ENCODE results near the gene ANO9.

Gene ANO9

DNA sequence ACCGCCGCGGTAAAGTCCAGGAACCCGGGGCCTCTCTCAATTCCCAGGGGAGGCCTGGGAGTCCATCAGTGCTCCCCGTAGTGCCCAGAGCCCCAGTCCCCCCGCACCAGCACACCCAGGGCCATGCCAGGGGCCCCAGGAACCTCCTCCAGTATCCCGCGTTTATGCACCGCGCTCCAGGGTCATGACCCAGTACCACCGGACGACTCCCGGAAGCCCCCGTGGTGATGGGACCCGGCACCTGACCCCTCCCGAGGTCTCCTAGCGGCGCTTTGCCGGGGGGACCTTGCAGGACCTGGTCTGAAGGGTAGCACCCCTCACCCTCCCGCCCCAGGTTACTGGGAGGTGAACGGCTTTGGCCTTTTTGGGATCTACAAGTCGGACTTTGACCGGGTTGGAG lies 61.3 kb downstream of the ANO9 start:
- DNase-seq = no peak

DNA sequence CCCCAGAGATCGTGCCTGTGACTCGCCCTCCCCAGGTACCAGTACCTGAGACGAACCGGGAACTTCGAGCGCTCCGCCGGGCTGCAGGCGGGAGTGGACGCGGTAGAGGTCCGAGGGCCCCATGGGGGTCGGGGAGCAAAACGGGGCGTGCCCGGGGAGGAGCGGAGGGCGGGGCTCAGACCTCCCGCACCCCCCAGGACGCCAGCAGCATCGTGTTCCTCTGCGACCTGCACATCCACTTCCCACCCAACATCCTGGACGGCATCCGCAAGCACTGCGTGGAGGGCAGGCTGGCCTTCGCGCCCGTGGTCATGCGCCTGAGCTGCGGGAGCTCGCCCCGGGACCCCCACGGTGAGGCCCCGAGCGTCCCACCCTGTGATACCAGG lies 61.7 kb downstream of the ANO9 start:
- DNase-seq = no peak

DNA sequence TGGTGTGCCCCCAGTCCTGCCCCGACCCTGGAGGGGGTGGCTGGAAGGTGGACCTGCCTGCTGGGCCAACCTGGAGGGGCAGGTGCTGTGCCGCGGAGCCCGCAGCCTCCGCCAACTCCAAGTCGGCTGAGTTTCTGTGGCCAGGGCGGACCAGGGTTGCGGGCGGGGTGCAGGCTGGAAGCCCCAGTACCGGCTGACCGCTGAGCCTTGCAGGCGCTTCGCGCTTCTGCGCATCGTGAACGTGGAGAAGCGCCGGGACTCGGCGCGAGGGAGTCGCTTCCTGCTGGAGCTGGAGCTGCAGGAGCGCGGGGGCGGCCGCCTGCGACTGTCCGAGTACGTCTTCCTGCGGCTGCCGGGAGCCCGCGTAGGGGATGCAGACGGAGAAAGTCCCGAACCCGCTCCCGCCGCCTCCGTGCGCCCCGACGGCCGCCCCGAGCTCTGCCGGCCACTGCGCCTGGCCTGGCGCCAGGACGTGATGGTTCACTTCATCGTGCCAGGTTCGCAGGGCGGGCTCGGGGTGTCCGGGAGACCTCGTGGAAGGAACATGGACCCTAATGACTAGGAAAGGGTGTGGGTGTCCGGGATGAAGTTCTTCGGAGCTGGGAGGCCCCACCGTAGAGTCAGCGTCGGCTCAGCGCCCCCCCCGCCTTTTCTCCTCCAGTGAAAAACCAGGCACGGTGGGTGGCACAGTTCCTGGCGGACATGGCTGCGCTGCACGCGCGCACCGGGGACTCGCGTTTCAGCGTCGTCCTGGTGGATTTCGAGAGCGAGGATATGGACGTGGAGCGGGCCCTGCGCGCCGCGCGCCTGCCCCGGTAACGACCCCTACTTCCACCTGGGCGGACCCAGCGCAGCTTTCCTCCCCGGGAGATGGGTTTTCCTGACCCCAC lies 62.4 kb downstream of the ANO9 start:
- no peak for DNase-seq

DNA sequence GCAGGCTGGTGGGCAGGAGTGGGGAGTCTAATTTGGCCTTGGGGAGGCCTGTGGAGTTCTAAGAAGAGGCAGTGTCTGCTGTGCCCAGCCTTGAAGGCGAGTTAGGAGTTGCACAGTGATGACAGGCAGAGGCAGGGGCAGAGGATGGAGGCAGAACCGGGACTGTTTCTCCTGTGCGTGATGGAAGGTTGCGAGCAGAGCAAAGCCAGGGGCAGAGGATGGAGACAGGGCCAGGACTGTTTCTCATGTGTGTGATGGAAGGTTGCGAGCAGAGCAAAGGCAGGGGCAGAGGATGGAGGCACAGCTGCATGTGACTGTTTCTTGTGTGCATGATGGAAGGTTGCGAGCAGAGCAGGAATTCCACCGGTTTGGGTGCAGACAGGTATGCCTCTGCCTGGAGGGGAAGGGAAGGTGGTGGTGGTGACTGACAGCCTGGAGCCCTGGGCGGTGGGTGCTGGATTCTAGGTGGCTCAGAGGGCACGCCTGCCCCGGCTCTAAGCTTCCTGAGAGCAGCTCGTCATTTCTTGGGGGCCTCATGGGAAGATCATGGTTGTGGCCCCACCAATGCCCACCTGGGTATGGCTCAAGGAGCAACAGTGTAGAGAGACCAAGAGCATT lies 63.8 kb downstream of the ANO9 start:
- DNase-seq = no peak

DNA sequence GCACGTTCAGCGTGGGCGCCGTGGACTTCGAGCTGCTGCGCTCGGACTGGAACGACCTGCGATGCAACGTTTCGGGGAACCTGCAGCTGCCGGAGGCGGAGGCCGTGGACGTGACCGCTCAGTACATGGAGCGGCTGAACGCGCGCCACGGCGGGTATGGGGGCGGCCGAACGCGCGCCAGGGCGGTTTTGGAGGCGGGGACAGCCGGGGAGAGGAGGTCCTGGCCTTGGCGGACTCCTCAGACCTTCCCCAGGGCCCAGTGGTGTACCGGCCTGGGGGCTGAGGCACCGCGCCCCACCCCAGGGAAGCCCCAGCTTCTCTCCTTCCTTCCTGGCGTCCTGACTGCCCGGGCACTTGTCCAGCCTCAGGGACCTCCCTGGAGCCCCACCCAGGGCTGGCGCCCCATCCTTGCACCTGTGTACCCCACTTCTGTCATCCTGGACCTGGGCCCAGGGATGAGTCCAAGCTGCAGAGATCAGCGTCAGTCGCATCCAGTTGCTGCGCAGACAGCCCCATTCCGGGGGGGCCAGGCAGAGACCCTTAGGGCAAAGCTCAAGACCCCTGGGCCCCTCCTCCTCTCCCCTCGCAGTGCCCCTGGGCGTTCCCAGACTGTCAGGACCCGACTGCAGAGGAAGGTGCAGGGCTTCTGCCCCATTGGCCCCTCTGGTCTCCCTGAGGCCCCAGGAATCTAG lies 64.5 kb downstream of the ANO9 start:
- no peak for DNase-seq

DNA sequence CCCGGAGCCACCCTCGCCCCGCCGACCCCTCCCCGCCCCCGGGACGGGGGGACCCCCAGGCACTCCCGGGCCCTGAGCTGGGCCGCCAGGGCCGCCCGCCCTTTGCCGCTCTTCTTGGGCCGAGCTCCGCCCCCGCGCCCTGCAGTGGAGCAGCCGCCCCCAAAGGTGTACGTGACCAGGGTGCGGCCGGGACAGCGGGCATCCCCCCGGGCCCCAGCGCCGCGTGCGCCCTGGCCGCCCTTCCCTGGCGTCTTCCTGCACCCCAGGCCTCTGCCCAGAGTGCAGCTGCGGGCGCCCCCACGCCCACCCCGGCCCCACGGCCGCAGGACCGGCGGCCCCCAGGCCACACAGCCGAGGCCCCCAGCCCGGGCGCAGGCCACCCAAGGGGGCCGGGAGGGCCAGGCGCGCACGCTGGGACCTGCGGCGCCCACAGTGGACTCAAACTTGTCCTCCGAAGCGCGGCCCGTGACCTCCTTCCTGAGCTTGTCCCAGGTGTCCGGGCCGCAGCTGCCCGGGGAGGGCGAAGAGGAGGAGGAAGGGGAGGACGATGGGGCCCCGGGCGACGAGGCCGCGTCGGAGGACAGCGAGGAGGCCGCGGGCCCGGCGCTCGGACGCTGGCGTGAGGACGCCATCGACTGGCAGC lies 65.2 kb downstream of the ANO9 start:
- DNase-seq = no peak

DNA sequence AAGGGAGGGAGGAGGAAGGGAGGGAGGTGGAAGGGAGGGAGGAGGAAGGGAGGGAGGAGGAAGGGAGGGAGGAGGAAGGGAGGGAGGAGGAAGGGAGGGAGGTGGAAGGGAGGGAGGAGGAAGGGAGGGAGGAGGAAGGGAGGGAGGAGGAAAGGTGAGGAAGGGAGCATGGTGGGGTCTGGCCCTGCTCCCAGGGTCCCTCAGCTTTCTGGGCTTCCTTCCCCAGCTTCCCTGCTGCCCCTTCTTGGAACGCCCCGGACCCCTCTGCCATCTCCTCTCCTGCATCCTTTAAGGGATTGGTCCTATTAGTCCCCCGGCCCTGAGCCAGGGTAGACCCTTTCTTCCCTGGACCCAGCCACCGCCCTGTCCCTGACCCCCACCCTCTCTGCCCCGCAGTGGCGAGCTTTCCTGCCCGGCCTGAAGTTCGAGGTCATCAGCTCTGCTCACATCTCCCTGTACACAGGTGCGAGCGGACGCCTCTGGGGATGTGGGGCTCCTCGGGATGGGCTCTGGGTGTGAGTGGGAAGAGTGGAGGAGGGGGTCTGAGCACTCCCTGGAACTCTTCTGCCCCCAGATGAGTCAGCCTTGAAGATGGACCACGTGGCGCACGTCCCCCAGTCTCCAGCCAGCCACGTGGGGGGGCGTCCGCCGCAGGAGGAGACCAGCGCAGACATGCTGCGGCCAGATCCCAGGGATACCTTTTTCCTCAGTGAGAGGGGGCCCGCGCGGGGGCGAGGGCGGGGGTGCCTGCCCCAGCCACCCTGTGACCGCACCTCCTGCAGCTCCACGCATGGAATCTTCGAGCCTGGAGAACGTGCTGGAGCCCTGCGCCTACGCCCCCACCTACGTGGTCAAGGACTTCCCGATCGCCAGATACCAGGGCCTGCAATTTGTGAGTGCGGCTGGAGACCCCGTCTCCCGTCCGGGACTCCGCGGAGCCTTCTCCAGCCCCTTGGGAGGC lies 66.5 kb downstream of the ANO9 start:
- no peak for DNase-seq

DNA sequence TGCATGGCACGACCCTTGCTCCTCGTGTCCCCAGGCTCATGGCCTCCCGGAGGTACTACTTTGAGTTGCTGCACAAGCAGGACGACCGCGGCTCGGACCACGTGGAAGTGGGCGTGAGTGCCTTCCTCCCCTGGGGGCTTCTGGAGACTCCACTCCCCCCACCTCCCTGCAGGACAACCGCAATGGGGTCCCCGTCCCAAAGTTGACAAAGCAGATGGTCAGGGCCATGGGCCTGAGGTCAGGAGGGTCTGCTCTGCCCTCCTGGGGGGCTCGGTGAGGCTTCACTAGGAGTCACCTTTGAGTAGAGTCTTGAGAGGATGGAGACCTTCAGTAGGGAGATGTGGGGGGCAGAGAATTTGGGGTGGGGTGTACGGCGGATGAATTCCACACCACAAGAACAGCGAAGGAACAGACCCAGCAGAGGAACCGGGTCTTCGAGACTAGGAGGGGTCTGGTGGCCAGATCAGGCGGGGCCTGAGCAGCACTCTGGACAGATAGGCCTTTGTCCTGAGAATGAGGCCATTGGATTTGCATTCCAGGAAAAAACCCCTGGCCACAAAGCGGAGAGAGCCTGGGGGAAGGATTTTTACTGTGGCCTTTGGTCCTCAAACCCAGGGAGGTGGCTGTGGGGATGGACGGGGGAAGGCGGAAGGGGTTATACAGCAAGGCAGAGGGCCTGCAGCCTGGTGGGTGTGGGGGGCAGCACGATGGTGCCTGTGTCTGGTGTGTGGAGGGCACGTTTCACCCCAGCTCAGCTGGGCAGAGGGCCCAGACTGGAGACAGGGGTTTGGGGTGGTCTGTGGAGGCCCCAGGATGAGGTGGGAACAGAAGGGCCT lies 67.9 kb downstream of the ANO9 start:
- DNase-seq = no peak

DNA sequence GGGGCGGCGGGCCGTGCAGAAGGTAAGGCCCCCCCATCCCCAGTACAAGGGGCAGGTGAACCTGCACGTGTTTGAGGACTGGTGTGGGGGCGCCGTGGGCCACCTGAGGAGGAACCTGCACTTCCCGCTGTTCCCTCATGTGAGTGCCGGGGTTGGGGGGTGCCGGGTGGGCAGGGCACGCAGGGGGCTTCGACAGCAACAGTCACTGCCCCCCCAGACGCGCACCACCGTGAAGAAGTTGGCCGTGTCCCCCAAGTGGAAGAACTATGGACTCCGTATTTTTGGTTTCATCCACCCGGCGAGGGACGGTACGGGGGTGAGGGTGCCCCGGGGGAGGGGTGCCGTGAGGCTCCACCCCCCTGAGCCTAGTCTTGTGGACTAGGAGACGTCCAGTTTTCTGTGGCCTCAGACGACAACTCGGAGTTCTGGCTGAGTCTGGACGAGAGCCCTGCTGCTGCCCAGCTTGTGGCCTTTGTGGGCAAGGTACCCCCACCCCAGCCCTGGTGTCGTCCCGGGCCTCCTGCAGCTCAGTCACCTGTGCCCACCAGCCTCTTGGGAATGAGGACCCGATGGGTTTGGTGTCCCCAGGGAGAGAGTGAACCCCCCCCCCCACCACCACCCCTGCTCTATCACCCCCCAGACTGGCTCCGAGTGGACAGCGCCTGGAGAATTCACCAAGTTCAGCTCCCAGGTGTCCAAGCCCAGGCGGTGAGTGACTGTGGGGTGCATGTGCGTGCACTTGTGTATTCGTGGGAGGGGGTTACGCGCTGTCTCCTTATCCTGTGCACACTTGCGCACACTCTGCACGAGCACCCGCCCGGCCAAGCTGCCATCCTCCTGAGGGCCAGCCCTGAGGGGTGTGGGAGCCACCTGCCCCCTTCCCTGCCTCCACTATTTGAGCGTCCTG lies 68.7 kb downstream of the ANO9 start:
- no peak for DNase-seq

DNA sequence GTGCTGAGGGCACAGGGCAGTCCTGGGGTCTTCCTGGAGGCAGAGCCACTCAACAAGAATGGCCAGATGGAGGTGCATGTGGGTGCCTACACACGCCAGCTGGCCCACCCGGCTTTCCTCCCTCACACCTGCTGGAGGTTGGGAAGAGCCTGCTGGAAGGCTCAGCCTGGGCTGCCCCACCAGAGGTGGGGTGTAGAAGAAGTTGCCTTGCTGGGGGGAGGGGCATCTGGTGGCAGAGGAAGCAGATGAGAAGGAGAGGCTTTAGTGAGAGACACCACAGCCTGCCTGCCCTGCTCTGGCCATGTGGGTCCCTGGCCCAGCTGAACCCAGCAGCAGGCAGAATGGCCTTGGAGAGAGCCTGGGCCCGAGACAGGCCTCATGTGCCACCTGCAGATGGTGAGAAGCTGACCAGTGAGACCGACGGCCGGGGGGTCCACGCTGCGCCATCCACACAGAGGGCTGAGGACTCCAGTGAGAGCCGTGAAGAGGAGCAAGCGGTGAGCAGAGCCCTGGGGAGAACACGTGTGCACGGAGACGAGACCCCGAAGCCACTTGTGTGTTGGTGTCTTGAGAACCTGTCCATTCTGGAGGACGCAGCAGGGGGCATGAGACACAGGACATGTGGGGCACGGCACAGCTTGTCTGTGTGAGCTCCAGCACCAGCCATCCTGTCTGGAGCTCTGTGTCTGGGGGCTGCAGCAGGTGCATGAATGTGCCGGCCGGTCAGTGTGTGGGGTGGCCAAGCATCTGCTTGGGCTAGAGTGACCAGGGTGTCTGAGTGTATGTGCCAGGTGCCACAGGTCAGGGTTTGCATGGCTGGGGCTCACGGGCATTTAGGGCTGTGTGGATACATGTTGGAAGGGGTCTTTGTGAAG lies 69.9 kb downstream of the ANO9 start:
- no peak for DNase-seq

DNA sequence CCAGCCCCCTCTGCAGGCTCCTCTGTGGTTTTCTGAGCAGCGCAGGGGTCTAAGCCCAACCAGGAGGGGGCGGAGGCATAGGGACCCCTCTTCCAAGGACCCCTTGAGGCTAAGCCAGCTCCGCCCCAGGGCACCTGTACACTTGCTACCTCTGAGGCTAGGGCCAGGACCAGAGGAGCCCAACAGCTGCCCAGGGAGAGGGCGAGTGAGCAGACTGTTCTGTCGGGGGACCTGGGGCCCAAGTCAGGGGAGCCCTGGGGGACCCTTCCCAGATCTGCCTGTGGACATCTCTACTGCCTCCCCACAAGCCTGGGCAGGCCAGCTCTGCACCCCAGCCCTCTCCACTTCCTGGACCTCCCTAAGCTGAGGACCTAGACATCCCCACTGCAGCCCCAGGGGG lies 70.8 kb downstream of the ANO9 start:
- DNase-seq = no peak

DNA sequence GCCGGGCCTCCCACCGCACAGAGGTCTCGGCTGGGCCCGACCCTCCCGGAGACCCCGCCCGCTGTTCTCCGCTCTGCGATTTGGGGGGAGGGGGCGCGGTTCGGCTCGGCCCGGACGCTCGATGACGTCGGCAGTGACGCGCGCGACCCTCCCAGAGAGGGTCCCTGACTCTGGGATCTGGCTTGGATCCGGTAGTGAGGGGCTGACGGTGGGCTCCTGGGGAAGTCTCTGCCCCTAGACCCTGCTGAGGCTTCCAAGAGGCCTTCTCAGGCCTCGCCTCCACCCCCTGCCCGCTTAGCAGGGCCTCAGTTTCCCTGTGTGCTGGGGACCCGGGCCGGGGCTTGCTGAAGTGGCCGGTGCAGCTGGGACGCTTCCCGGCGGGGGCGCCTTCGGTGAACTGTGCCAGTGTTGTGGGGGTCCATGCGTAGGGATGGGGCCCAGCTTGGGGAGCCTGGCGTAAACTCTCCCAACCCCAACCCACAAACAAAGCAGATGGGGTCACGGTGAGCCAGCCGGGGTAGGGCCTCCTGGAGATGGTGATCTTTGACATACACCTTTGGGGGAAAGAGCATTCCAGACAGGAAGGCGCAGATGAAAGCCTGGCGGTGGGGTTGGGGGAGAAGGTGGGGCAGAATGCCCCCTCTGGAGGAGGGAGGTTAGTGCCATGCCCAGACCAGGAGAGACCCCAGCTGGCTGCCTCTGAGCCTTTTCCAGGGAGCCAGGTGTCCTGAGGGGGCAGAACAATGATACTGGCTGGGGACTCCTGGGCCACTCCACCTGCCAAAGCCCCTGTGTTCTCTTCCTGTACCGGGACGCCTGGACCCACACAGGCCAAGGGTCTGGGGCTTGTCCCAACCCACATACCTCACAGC lies 71.5 kb downstream of the ANO9 start:
- DNase-seq = no peak

DNA sequence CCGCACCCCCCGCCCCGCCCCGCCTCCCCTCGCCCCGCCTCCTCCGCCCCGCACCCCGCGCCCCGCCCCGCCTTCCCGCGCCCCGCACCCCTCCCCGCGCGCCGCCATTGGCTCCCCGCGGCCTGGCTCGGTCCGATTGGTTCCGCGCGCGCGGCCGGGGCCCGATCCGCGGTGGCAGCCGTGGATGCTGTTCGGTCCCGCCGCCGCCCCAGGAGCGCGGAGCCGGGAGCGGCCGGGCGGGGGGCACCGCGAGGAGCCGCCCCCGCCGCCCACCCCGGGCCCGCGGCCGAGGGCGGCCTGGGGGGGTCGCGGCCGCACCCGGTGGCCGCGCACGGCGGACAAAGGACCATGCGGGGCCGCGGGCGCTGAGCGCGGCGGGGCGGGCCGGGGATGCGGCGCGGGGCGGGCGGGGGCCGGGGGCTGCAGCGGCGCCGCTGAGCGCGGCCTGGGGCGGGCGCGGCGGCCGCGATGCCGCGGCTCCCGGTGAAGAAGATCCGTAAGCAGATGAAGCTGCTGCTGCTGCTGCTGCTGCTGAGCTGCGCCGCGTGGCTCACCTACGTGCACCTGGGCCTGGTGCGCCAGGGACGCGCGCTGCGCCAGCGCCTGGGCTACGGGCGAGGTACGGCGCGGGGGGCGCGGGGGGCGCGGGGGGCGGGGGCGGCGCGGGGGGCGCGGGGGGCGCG lies 72.3 kb downstream of the ANO9 start, which contains the start of gene B4GALNT4:
Gene B4GALNT4, plus strand, starts transcription at position 164 of the 683 bp plus-strand sequence. Its CDS starts 305 bp downstream, at position 469.
- no peak for DNase-seq

DNA sequence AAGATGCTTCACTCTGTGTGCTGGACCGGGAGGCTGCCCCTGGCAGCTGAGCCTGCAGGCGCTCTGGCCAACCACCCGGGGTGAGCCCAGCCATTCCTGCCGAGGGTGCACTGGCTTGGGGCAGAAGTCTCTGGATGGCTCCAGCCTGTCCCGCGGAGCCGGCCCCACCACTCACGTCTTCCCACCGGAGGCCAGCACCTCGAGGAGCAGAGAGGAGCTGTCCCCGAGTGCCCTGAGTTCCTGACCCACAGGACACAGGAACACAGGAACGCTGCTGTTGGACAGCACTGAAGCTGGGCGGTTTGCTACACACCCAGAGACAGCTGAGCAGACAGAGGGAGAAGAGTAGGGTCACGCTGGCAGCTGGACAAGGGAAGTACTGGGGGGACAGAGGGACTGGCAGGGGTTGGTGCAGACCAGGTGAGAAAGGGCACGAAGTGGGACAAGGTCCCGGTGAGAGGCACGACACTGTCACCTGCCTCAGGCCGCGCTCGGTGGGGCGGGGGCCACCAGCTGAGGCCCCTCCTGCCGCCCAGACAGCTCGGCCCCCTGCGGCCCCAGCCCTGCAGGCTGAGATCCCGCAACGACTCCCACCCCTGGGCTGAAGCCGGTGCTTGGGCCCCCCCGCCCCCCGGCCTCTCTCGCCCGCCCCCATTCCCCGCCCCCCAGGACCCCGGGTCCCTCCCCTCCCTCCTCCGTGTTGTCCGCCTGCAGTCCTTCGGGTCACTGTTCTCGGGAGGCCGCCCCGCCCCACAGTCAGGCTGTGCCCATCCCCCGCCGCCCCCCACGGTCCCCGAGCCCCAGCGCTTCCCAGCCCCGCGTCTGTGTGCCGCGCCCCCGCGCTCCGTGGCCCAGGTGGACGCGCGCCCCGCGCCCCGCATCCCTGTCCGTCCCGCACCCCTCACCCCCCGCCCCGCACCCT lies 73.1 kb downstream of the ANO9 start:
- DNase-seq = no peak

DNA sequence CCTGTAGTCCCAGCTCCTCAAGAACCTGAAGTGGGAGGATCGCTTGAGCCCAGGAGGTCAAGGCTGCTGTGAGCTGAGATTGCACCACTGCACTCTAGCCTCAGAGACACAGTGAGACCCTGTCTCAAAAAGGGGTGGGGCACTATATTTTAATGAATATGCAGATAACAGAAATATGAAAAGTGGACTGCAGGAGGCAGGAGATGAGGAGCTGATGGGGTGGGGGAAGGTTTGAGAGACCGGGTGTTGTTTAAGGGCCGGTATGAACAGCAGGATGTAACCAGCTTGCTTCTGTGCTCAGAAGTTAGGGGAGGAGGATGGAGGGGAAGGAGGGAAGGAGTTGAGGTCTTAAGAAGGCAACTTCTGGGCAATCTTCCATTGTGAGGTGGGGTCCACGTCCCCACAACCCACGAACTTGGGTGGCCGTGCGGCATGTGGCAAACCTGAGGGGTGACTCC lies 73.8 kb downstream of the ANO9 start:
- no peak for DNase-seq
